Urinary bladder (tissue), 4 donors: ENCODE data around the gene KCNIP4. TPM values are rescaled to one million over a fixed set of nuclear protein-coding genes. Genes with fewer than 3 reads are reported as not detected.

Experiments
- DNase-seq: peaks from one replicate; pipeline ENCODE4 v3.0.0-alpha.2; 2015; ENCODE audit errors: extremely low spot score
- H3K27ac ChIP-seq: one replicate; pipeline ENCODE4 v1.5.1; 2013; ENCODE audit warnings: low read depth, mild to moderate bottlenecking, moderate library complexity
- H3K36me3 ChIP-seq: one replicate; pipeline ENCODE4 v1.6.1; 2013; ENCODE audit warnings: mild to moderate bottlenecking, moderate library complexity; ENCODE audit not compliant: insufficient read depth
- H3K4me1 ChIP-seq: one replicate; pipeline ENCODE4 v1.6.1; 2013; ENCODE audit warnings: mild to moderate bottlenecking, moderate library complexity; ENCODE audit not compliant: insufficient read depth
- H3K4me3 ChIP-seq: one replicate; pipeline ENCODE4 v1.5.1; 2013; ENCODE audit warnings: low read depth, low read length
- WGBS: extraction: QIAGEN DNeasy Blood & Tissue Kit; methylation state at CpG from one replicate; pipeline ENCODE4 v1.1.7; 2013; 5-methylcytosine and 5-hydroxymethylcytosine counted together
- polyA plus RNA-seq: library from polyadenylated mRNA; stranded (reverse); fragments of 200-250 nt; gene quantifications from one replicate; pipeline ENCODE4 v1.2.3, GENCODE V29; 2013
- total RNA-seq: library from RNA; depleted of rRNA; stranded (reverse); fragments of >200 nt; gene quantifications from one replicate; pipeline ENCODE4 v1.2.3, GENCODE V29; 2014
- donor health status: healthy with polysubstance abuse.
- donor health status: healthy.

Gene KCNIP4
- total and polyA plus RNA-seq, 2 donors: 4.9 to 23.5 TPM

DNA sequence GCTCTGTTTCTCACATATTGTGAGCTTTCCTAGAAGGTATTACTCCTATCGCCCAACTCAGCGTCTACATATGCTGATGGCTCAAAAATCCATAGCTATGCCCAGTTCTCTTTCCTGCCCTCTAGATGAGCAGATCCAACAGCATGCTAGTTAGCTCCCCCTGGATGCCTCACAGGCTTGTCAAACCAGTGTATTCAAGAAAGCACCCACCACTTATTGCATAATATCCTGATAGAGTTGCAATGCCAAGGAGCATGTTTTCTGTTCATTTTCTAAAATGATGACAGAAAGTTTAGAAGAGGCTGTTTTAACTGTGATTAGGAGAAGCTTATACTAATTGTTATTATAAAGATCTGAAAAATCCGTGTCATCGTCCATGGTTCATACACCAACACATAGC, 1250.2 kb downstream of the KCNIP4 start:
- no peak for DNase-seq
- Histone ChIP-seq H3K36me3 (no peaks in the 10 kb centered on the region), H3K4me3 (no peak overlapping the region), H3K27ac (no peak overlapping the region), H3K4me1 (peaks cover 2% of the 10 kb centered on the region)
- WGBS: 85% methylated on average over 4 of the region's 4 CpGs

- no peak overlapping the region for H3K4me3 ChIP-seq
- no peak overlapping the region for H3K27ac ChIP-seq
- peaks cover 2% of the 10 kb centered on the region for H3K4me1 ChIP-seq
- no peaks in the 10 kb centered on the region for H3K36me3 ChIP-seq
- DNase-seq: no peak
- WGBS: 91% methylated on average over 1 of the region's 1 CpG
Measured at GRCh38 chr4:20696815-20697214, 1251.8 kb downstream of the KCNIP4 start.

DNA sequence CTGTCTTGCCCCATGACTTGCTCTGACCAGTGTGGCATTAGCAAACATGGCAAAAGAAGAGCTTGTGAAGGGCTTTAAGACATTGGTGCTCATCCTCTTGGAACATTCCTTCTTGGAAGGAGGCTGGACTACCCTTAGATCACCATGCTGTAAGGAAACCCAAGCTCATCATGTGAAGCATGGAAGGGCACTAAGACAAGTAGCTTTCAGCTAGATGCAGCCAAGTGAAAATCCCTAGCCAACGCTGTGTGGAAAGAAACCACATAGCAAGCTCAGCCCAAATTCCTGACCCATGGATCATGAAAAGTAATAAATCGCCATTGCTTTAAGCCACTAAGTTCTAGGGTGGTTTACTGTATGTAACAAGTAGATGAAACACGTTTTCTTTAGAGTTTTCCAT, 1260.7 kb downstream of the KCNIP4 start:
- DNase-seq: no peak
- Histone ChIP-seq H3K4me1 (no peaks in the 10 kb centered on the region), H3K27ac (no peak overlapping the region), H3K36me3 (no peaks in the 10 kb centered on the region), H3K4me3 (no peak overlapping the region)
- WGBS: 38% methylated on average over 3 of the region's 3 CpGs

DNA sequence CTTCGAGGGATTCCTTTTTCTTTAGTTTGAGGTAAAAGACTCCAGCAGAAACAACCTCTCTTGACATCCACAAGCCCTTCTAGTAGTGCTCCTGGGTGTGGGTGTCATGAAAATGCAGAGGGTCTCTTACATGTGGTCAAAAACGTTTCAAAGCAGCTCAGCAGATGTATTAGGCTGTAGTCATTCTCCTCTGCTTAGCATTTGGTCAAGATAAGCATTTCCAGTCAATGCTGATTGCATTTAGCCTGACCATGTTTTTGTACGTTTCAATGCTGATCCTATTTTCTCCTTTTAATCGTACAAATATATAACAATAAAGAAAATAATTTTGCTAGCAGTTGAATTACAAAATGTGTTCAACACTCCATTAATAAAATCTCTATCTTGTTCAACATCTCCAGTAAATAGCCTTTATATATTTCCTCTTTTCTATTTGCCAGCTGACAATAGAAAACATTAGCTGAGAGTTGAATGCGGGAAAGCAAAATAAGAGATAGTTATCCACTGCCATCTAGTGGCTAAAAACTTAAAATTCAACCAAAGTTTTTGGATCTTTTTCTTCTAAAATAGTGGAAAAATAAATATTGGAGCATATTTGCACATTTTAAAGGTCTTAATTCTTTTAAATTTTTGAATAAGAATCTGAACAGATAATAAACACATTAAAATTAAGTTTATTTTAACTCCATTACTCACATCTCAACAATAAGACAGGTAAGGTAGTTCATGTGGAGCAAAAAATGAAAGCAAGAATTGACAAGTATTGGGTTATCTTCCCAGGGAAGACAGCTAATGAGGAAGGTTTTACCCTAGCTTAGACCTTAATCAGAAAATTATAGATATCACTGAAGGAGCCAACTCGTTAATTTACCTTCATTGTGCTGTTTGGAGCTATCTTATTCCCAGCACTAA, 1263.5 kb downstream of the KCNIP4 start:
- DNase-seq: no peak
- no peak overlapping the region for H3K4me3 ChIP-seq
- H3K36me3 ChIP-seq: no peaks in the 10 kb centered on the region
- no peaks in the 10 kb centered on the region for H3K4me1 ChIP-seq
- 24% methylated on average over 6 of the region's 6 CpGs for WGBS
- no peak overlapping the region for H3K27ac ChIP-seq

GRCh38 chr4:20683766-20684165, 1264.8 kb downstream of the KCNIP4 start:
- no peak overlapping the region for H3K27ac ChIP-seq
- H3K4me3 ChIP-seq: no peak overlapping the region
- H3K4me1 ChIP-seq: no peaks in the 10 kb centered on the region
- no peak for DNase-seq
- 84% methylated on average over 3 of the region's 3 CpGs for WGBS
- H3K36me3 ChIP-seq: no peaks in the 10 kb centered on the region

GRCh38 chr4:20682853-20683252, 1265.7 kb downstream of the KCNIP4 start:
- Histone ChIP-seq H3K4me1 (no peaks in the 10 kb centered on the region), H3K36me3 (no peaks in the 10 kb centered on the region), H3K4me3 (no peak overlapping the region), H3K27ac (no peak overlapping the region)
- WGBS: 69% methylated on average over 3 of the region's 3 CpGs
- DNase-seq: no peak

GRCh38 chr4:20681271-20681670, 1267.3 kb downstream of the KCNIP4 start:
- Histone ChIP-seq H3K4me3 (no peak overlapping the region), H3K27ac (peak overlapping the region; percentile 18), H3K4me1 (no peaks in the 10 kb centered on the region), H3K36me3 (no peaks in the 10 kb centered on the region)
- 32% methylated on average over 1 of the region's 1 CpG for WGBS
- peak; percentile 33 for DNase-seq

GRCh38 chr4:20680736-20681135, 1267.8 kb downstream of the KCNIP4 start:
- DNase-seq: peak; percentile 59
- H3K4me1 ChIP-seq: no peaks in the 10 kb centered on the region
- WGBS: 81% methylated on average over 1 of the region's 1 CpG
- H3K27ac ChIP-seq: peak overlapping the region; percentile 18
- H3K4me3 ChIP-seq: no peak overlapping the region
- H3K36me3 ChIP-seq: no peaks in the 10 kb centered on the region

DNA sequence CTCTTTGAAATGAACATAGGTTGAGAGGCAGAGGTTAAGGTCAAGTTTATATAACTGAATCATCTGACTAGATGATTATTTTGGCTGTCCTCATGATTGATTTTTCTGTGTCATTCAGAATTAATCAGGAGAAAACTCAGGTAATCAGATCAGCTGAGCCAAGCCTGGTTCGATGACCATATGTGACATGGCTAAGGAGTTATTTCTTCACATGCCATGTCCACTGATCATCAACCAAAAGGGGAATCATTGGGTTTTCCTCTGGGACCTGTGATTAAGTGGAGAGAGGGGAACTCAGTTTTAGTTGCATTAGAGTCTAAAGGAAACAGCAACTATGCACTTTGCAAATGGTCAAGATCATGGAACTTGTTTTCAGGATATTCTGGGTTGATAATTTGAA, 1268.6 kb downstream of the KCNIP4 start:
- H3K4me3 ChIP-seq: no peak overlapping the region
- H3K27ac ChIP-seq: no peak overlapping the region
- 86% methylated on average over 1 of the region's 1 CpG for WGBS
- H3K36me3 ChIP-seq: no peaks in the 10 kb centered on the region
- DNase-seq: no peak
- no peaks in the 10 kb centered on the region for H3K4me1 ChIP-seq
